Activated CD8-positive, alpha-beta memory T cell treated with anti-CD3 and anti-CD28 coated beads for 1 hour (primary cell): ENCODE data around the gene FBLL1.
"Not testable (repeated sequence)": the region's sequence is repeated elsewhere in the genome, so short reads cannot be mapped to it uniquely, and the experiment has no call there.

Experiments
- DNase-seq, 2 donors: peaks; one replicate each; pipeline ENCODE4 v3.0.0-alpha.2; 2020; ENCODE audit warnings: low read depth in 1 of 2; ENCODE audit errors: extremely low read depth in 1 of 2

FBLL1 gene

GRCh38 chr5:168528521-168529373 lies at the start of gene FBLL1:
TSS of gene FBLL1 (plus strand) at chr5:168529305. CDS start at chr5:168529505, 200 bp downstream.
- peak in 1 of 2 donors; percentile 11 for DNase-seq

- DNase-seq = no peak
These were observed 48.5 kb upstream of the FBLL1 start for GRCh38 chr5:168480601-168481000.

- no peak for DNase-seq
These were observed 47.7 kb upstream of the FBLL1 start for GRCh38 chr5:168481330-168481788.

- no peak for DNase-seq
These were observed 46.7 kb upstream of the FBLL1 start for GRCh38 chr5:168482361-168482760.

- peak; percentile 70 to 80 for DNase-seq
These were observed 42.8 kb upstream of the FBLL1 start, which contains the start of gene RARS1 for GRCh38 chr5:168486136-168486879. TSS of gene RARS1 (plus strand) at chr5:168486471. CDS start at chr5:168486499, 28 bp downstream.

- no peak for DNase-seq
These were observed 40.0 kb upstream of the FBLL1 start for GRCh38 chr5:168489059-168489458.

GRCh38 chr5:168494057-168494555 lies 35.0 kb upstream of the FBLL1 start:
- no peak for DNase-seq

GRCh38 chr5:168502563-168503237 lies 26.4 kb upstream of the FBLL1 start:
- DNase-seq = no peak

GRCh38 chr5:168513861-168514428 lies 15.2 kb upstream of the FBLL1 start:
- no peak for DNase-seq

GRCh38 chr5:168525856-168526255 lies 3.2 kb upstream of the FBLL1 start:
- DNase-seq = no peak

GRCh38 chr5:168527756-168528295 lies 1.3 kb upstream of the FBLL1 start:
- DNase-seq = no peak

- DNase-seq = no peak
These were observed 499 bp downstream of the FBLL1 start for GRCh38 chr5:168529374-168530234.

GRCh38 chr5:168530621-168531150 lies 1.6 kb downstream of the FBLL1 start:
- no peak for DNase-seq

GRCh38 chr5:168531191-168531590 lies 2.1 kb downstream of the FBLL1 start:
- no peak for DNase-seq

- DNase-seq = no peak
These were observed 3.1 kb downstream of the FBLL1 start for GRCh38 chr5:168531987-168532864.

GRCh38 chr5:168534351-168534750 lies 5.2 kb downstream of the FBLL1 start:
- DNase-seq = not testable (repeated sequence)

GRCh38 chr5:168537176-168537575 lies 8.1 kb downstream of the FBLL1 start:
- no peak for DNase-seq

GRCh38 chr5:168549554-168549953 lies 20.4 kb downstream of the FBLL1 start:
- no peak for DNase-seq
